HG03354 (cell line): ENCODE results near the gene DIP2B.

Experiments used
- ATAC-seq: cut with Tn5 transposase; IDR thresholded peaks from one replicate; pipeline ENCODE4 v1.9.1; 2021; ENCODE audit warnings: mild to moderate bottlenecking; ENCODE audit not compliant: unreplicated experiment, poor library complexity, severe bottlenecking

Gene DIP2B

GRCh38 chr12:50699154-50699553 is 194.4 kb downstream of the DIP2B start:
- no peak for ATAC-seq

DNA sequence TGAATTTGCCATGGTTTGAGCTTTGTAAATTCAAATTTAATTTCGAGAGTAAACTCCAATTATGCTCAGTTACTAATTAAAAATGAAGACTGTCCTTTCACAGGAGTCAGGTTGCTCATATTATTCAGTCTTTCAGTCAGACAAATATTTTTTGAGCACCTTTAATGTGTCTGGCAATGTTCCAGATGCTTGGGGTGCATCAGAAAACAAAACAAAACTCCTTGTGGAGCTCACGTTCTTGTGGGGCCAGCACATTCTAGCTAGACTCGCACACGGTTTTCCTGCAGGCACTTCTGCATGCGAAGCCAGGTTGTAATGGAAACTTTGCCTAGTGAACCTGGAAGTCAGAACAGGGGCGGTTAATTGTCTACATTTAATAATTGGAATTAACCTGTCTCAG is 195.2 kb downstream of the DIP2B start:
- no peak for ATAC-seq

DNA sequence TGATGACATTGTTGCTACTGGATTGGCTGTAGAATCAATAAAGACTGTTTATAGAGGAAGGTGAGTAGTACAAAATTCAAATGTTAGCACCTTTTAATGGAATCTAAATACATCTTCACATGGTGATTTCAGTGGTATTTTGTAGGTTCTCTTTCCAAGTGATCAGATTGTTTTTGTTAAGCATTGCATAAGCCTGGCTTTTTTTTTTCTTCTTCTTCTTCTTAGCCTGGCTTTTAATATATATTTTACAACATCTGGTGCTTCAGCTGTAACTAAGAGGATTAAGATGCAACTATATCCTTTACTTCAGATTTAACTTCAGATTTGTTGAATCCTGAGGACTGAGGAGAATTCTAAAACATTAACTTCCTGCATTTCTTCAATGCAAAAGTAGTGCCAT is 201.8 kb downstream of the DIP2B start:
- ATAC-seq = no peak

DNA sequence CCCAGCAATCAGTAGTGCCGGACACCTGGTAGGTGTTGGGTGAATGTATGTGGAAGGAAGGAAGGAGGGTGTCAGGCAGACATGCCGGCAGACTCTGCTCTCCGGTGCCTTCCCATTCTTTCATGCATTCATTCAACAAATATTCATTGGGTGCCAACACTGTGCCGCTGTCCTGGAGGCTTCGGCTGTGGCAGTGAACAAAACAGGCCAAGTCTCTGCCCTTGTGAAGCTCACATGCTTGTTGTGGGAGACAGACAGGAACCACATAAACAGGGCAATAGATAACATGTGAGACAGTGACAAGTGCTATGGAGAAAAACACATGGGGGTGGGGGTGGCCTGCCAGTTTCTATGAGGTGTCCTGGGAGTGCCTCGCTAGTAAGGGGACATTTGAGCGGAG is 202.6 kb downstream of the DIP2B start:
- no peak for ATAC-seq

DNA sequence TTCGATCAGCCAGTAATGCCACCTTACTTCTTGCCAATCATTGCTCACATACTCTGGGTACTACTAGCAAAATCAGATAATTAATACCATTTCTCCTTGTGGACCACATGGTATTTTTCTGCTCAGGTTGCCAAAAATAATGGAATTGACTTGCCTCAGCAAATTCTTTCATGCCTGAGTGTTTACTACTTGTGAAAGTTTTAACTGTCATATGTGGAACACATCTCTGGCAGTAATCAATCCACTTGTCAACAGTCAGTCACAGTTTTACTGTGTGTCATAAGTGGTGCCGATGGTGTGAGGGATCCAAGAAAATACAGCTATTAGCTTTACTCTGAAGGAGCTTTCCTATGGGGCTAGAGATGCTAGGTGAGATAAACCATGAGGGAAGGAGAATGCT is 203.8 kb downstream of the DIP2B start:
- no peak for ATAC-seq

DNA sequence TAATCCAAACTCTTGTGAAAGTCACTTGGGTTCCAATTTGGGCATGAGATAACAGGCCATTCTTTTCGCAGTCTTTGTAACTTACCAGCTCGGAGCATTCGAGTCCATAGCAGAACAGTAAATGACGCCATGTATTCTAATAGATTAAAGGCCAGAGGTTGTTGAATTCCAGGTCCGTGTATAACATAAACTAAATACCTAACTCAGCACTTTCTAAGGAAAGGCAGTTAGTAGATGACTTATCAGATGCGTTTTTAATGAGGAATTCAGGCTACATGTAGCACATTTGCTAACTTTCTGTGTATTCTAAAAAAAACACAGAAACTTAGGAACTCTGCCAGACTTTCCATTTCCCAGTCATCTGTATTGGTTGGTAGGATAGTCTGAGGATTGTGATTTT is 206.3 kb downstream of the DIP2B start:
- ATAC-seq = no peak

DNA sequence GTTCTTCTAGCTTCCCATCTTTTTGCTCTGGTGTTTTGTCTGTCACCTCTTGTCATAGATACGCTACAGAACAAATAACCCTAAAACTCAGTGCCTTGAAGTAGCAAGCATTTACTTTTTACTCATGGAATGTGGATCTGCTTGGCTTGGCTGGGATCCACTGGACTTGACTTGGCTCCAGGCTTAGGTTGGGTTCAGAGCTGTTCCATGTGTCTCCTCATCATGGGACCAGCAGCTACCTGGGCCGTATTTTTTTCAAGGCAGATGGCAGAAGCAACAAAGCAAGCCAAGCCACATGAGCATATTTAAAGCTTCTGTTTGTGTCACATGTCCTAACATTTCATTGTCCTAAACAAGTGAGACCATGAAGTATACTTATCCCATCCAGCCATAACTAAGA is 210.4 kb downstream of the DIP2B start:
- ATAC-seq = no peak

- no peak for ATAC-seq
Observed at GRCh38 chr12:50718760-50719159, 214.0 kb downstream of the DIP2B start.

DNA sequence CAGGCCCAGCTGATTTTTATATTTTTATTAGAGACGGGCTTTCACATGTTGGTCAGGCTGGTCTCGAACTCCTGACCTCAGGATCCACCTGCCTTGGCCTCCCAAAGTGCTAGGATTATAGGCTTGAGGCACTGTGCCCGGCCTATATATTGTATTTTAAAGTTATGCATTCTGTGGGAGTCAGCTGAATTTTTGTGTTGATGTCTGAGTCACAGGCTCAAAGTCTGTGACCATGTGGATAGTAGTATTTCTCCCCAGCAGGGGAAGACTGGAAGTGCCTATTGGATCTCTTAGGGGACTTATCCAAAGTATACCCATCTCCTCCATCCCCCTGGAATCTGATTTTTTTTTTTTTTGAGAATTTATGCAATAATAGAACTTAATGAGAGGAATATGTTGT is 215.3 kb downstream of the DIP2B start:
- ATAC-seq = no peak

DNA sequence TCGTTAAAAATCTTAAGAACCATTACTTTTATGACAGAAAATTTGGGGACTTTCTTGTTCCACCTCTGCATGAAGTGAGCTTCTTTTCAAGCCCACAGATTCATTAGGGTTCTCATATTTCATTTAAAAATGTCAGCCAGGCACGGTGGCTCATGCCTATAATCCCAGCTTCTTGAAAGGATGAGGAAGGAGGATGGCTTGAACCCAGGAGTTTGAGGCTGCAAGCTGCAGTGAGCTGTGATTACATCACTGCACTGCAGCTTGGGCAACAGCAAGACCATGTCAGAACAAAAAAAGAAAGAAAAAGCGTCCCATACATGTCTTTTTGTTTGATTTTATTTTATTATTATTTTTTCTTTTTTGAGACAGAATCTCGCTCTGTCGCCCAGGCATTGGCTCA is 215.7 kb downstream of the DIP2B start:
- no peak for ATAC-seq

GRCh38 chr12:50723865-50724264 is 219.1 kb downstream of the DIP2B start:
- no peak for ATAC-seq

GRCh38 chr12:50725011-50725942 is 220.5 kb downstream of the DIP2B start:
- ATAC-seq = no peak

GRCh38 chr12:50727466-50727865 is 222.7 kb downstream of the DIP2B start:
- no peak for ATAC-seq

- no peak for ATAC-seq
Observed at GRCh38 chr12:50728417-50728816, 223.6 kb downstream of the DIP2B start.

GRCh38 chr12:50728841-50729240 is 224.1 kb downstream of the DIP2B start:
- ATAC-seq = no peak

- ATAC-seq = no peak
Observed at GRCh38 chr12:50732591-50732990, 227.8 kb downstream of the DIP2B start.

GRCh38 chr12:50733706-50734105 is 228.9 kb downstream of the DIP2B start:
- no peak for ATAC-seq

DNA sequence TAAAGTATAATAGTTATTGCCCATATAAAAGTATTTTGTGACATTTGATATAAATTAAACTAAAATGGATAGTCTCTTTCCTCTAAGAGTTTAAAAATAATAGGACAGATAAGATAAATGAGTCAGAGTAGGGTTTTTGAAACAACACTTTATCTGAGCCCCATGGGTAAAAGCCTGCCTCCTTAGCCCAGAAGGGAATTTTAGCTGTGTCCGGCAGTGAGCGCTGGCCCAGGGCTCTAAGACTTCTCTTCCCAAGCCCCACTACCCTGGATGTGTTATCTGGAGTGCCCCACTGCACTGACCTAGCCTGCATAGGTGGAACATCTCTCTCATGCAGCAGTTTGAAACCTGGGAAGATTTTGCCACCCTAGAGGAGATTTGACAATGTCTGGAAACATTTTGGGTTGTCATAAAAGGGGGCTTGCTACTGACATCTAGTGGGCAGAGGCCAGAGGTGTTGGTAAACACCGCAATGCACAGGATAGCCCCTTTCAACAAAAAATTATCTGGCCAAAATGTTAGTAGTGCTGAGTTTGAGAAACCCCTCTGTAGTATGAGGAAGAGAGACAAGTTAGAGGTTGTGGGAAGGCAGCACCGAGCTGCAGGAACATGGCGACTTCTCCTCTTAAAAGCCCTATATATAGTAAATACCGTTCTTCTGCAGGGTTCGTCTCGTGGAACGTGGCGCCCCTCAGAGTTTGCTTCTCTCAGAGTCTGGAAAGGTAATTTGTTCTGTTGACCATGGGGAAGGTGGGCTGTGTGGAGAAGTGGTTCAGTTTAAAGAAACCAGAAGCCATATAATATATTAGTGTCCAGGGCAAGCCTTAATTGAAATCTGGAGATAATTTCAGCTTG is 229.9 kb downstream of the DIP2B start:
- no peak for ATAC-seq

DNA sequence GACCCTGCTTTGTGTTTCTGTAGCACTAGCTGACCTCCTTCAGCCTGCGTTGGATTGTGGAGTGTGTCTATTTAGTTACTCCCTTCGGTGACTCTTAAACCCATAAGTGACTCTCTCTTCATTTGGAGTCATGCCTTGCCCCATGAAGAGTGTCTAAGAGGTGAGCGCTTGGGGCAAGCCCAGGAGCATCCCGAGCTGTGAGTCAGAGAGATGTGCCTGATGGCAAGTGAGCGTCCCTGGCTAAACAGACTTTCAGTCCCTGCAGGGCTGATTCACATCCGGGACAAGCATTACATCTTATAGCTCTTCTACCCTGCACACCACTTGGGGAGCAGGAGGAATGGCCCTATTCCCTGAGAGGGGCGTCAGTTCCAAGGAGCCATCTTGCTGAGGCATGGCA is 234.8 kb downstream of the DIP2B start:
- no peak for ATAC-seq

DNA sequence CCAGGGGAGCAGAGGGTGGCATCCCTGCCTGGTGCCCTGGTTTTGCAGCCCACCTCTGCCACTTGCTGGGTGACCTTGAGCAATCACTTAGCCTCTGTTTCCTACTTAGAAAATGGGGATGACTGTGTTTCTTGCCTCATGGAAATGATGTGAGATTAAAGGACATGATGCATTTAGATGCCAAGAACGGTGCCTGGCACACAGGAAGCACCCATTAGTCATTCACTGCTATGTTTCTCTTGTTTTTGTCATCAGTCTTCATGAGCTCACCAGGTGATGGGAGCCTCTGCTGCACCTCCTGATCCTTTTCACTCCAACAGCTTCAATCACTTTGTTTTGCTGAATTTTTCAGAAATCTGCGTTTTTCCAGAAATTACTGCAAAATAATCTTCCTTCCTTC is 235.5 kb downstream of the DIP2B start:
- ATAC-seq = no peak

- no peak for ATAC-seq
Observed at GRCh38 chr12:50742776-50743175, 238.0 kb downstream of the DIP2B start.
